Transverse colon (tissue), 4 donors: Measurements from ENCODE around the gene MB21D2. TPM values are rescaled to one million over a fixed set of nuclear protein-coding genes. Genes with fewer than 3 reads are reported as not detected.

ENCODE experiments used
- DNase-seq: peaks from one replicate; pipeline ENCODE4 v3.0.0-alpha.2; 2019
- H3K27ac ChIP-seq, 4 donors: fragments of 200-600 bp; sonication (generic); 2 replicates each; pipeline ENCODE4 v1.5.1; 2016 to 2018; ENCODE audit warnings: inconsistent platforms in 4 of 4
- H3K27me3 ChIP-seq: fragments of 200-600 bp; sonication (generic); 2 replicates; pipeline ENCODE4 v1.5.1; 2017; ENCODE audit warnings: inconsistent platforms
- H3K36me3 ChIP-seq, 4 donors: fragments of 200-600 bp; sonication (generic); 2 replicates each; pipeline ENCODE4 v1.5.1; 2017 to 2019; ENCODE audit warnings: inconsistent platforms in 4 of 4
- H3K4me1 ChIP-seq, 4 donors: fragments of 200-600 bp; sonication (generic); 2 replicates each; pipeline ENCODE4 v1.5.1; 2017 to 2020; ENCODE audit warnings: inconsistent platforms in 4 of 4
- H3K4me3 ChIP-seq, 4 donors: fragments of 200-600 bp; sonication (generic); 1 replicate in 1 of 4; 2 replicates in 3 of 4; pipeline versions ENCODE4 v1.5.1 to v1.6.1; 2017 to 2019; ENCODE audit warnings: inconsistent platforms in 4 of 4
- H3K9me3 ChIP-seq, 2 donors: fragments of 200-600 bp; sonication (generic); 2 replicates each; pipeline ENCODE4 v1.5.1; 2017 to 2019; ENCODE audit warnings: inconsistent platforms in 2 of 2
- EP300 ChIP-seq: sonication (generic); formaldehyde crosslinking; IDR thresholded peaks from one replicate; pipeline ENCODE4 v1.6.1; 2017; ENCODE audit warnings: antibody characterized with exemption, low read depth
- POLR2A ChIP-seq: fragments of 450-650 bp; IDR thresholded peaks from one replicate; pipeline ENCODE4 v1.6.1; 2016; ENCODE audit warnings: antibody characterized with exemption, mild to moderate bottlenecking, moderate library complexity
- POLR2AphosphoS5 ChIP-seq, 3 donors: sonication (generic); formaldehyde crosslinking; IDR thresholded peaks; one replicate each; pipeline ENCODE4 v1.6.1; 2016; ENCODE audit warnings: antibody characterized with exemption in 3 of 3
- WGBS, 2 donors: methylation state at CpG; one replicate each; pipeline ENCODE4 v1.1.5; 2018; ENCODE audit warnings: low coverage in 1 of 2; 5-methylcytosine and 5-hydroxymethylcytosine counted together
- in situ Hi-C, 4 donors: fragments of 200-750 bp; cut with MboI; loops; one replicate each; pipeline versions ENCODE4 v1.15.0 to v1.15.1; 2017; ENCODE audit warnings: low sequenced_read_pairs in 3 of 4, low pct_ligation_motif_present in 1 of 4, low pct_unique_long_range_greater_than_20kb in 1 of 4
- intact Hi-C: fragments of 100-400 bp; cut with DNase I; formaldehyde crosslinking; loops from one replicate; pipeline ENCODE4 v1.15.1; 2023; ENCODE audit warnings: low total_unique reads
- total RNA-seq, 4 donors: library from RNA; depleted of rRNA; stranded (reverse); fragments of >200 nt; gene quantifications; one replicate each; pipeline ENCODE4 v1.1.0, GENCODE V29; 2016
- TF ChIP-seq, protein P1 (sequence below), 5 experiments: fragments of 200-600 bp in 3 of 5; fragments of 450-650 bp in 2 of 5; sonication (generic) in 3 of 5; IDR thresholded peaks; 1 replicate in 2 of 5; 2 replicates in 3 of 5; pipeline ENCODE4 v1.5.1; 2016 to 2017; ENCODE audit warnings: antibody characterized with exemption in 5 of 5, inconsistent platforms in 3 of 5, mild to moderate bottlenecking in 2 of 5, moderate library complexity in 1 of 5

The MB21D2 gene
- total RNA-seq, 4 donors from 2014 or later: 1.5 to 8.4 (median 4.2) TPM

DNA sequence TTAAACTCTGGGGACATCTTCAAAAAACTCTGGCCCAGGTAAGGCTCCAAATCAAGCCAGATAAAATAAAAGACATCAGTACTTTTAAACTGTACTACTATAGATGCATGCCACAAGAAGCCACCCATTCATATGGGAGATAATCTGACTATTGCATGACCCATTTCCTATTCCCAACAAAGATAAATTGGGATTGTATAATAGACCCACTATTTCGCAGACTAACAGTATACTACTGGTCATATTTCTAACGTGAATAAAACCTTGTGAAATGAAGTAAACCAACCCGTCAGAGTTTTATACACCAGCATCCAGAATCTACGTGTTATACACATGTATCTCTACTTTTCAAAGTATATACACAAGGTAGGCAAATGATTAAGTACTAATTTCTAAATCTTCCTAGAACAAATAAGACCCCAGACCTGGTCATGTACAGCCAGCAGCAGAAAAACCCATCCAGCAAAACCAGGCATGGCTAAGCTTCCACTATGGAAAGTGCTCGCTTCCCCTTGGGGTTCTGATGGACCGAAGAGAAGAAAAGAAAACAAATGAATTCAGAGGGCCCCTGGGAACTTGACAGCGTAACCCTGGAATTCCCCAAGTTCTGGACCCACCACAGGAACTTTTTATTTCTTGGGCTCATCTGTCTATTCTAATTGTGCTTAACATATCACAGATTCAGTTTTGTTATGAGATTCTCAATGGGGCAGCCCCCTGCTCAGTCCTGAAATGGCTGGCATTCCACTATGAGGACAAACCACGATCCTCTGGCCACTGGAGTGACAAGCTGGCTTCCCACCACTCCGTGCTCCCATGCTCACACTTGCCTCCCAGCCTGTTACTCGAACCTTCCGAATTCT lies 69.1 kb downstream of the MB21D2 start:
- in situ Hi-C loops (no loop called here), intact Hi-C loops (no loop called here)
- H3K4me3 ChIP-seq: no peak overlapping the region
- H3K4me1 ChIP-seq: peaks cover 3 to 37% (median 26%) of the 10 kb centered on the region in 4 donors
- 82 to 86% methylated on average over 7 to 11 of the region's 11 CpGs for WGBS, 2 donors
- no peaks in the 10 kb centered on the region for H3K36me3 ChIP-seq
- H3K27me3 ChIP-seq: no peaks in the 10 kb centered on the region
- DNase-seq: no peak
- no peaks in the 10 kb centered on the region for H3K9me3 ChIP-seq
- H3K27ac ChIP-seq: no peak overlapping the region
- TF ChIP-seq, protein P1, sequence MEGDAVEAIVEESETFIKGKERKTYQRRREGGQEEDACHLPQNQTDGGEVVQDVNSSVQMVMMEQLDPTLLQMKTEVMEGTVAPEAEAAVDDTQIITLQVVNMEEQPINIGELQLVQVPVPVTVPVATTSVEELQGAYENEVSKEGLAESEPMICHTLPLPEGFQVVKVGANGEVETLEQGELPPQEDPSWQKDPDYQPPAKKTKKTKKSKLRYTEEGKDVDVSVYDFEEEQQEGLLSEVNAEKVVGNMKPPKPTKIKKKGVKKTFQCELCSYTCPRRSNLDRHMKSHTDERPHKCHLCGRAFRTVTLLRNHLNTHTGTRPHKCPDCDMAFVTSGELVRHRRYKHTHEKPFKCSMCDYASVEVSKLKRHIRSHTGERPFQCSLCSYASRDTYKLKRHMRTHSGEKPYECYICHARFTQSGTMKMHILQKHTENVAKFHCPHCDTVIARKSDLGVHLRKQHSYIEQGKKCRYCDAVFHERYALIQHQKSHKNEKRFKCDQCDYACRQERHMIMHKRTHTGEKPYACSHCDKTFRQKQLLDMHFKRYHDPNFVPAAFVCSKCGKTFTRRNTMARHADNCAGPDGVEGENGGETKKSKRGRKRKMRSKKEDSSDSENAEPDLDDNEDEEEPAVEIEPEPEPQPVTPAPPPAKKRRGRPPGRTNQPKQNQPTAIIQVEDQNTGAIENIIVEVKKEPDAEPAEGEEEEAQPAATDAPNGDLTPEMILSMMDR (IDR thresholded peaks at IDR 0.05): no peak
- TF ChIP-seq POLR2AphosphoS5 (IDR thresholded peaks at IDR 0.05) (no peak), EP300 (no peak), POLR2A (no peak)

DNA sequence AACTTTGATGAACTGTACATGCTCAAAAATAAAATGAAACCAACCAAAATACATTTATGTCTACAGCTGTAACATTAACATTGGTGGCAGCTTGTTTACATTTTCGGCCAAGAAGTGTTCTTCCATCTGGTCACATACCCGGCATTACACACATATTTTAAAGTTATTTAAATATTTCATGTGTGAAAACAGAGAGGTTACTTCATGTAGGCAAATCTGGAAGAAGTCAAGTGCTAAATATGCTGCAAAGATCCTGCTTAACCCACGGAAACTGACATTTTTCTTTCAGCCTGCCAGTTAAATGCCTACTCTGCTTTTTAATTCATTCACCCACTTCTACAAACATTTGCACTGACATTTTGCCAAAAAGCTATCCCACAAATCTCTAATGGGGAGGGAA lies 69.7 kb downstream of the MB21D2 start:
- WGBS, 2 donors: 61 to 67% methylated on average over 3 of the region's 3 CpGs
- DNase-seq: no peak
- Histone ChIP-seq H3K27ac (no peak overlapping the region), H3K9me3 (no peaks in the 10 kb centered on the region), H3K36me3 (no peaks in the 10 kb centered on the region), H3K27me3 (no peaks in the 10 kb centered on the region), H3K4me3 (no peak overlapping the region), H3K4me1 (peaks cover 3 to 37% (median 26%) of the 10 kb centered on the region in 4 donors)
- intact Hi-C loops (no loop called here), in situ Hi-C loops (no loop called here)
- no peak for TF ChIP-seq EP300
- TF ChIP-seq POLR2A: no peak
- TF ChIP-seq, protein P1 (IDR thresholded peaks at IDR 0.05): no peak
- no peak for TF ChIP-seq POLR2AphosphoS5 (IDR thresholded peaks at IDR 0.05)

DNA sequence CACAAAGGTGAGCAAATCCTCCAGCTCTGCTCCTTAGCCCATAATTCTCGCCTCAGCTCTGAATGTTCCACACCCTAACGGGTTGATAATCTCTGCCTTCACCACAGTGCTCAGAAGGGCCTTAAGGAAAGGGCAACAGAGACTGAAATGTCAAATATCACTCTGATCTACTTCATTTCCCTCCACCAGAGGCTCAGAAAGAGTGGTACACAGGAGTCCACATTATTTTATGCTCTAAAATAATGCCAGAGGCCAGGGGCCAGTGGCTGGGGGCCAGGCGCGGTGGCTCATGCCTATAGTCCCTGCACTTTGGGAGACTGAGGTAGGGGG lies 72.2 kb downstream of the MB21D2 start:
- in situ Hi-C loops: no loop called here
- Histone ChIP-seq H3K9me3 (no peaks in the 10 kb centered on the region), H3K27ac (no peak overlapping the region), H3K4me1 (peaks cover 0 to 17% (median 6%) of the 10 kb centered on the region in 4 donors), H3K4me3 (no peak overlapping the region), H3K36me3 (no peaks in the 10 kb centered on the region), H3K27me3 (no peaks in the 10 kb centered on the region)
- TF ChIP-seq EP300: no peak
- no peak for TF ChIP-seq POLR2A
- TF ChIP-seq POLR2AphosphoS5 (IDR thresholded peaks at IDR 0.05): no peak
- TF ChIP-seq, protein P1 (IDR thresholded peaks at IDR 0.05): no peak
- no peak for DNase-seq
- intact Hi-C loops: no loop called here
- 91% methylated on average over 4 of the region's 4 CpGs; no CpG with 5 or more reads in 1 of the 2 donors for WGBS, 2 donors

DNA sequence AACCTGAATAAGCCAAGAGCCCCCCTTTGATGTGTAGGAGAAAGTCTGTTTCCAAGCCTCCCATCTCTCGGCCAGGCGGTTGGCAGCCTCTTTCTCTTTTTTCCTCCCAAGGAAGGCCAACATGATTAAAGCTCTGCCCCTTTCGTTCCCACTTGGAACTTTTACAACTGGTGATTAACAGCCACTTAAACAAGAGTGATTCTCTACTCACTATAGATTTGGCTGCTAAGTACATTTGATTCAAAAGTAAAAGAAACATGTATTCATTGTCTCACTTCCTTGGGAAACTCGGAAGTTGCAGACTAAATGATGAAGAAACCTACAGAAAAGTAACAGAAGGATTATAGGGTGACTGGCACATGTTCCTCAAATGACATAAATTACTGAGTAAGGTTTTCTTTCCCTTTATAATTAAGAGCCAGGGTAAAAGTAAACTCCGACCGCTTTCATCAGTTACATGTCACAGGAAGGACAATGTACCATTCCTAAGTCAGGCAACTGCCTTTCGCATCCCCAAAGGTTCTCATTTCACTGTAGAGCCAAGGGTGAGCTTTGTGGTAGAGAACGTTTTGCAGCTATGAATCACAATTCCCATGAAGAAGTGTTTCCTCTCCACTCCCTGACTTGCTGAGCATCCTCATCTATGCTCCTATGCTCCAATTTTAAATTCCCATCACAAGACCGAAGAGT lies 72.7 kb downstream of the MB21D2 start:
- TF ChIP-seq EP300 (no peak), POLR2A (no peak), POLR2AphosphoS5 (IDR thresholded peaks at IDR 0.05) (no peak)
- TF ChIP-seq, protein P1 (IDR thresholded peaks at IDR 0.05): no peak
- WGBS, 2 donors: 67 to 77% methylated on average over 2 to 9 of the region's 9 CpGs
- Histone ChIP-seq H3K36me3 (no peaks in the 10 kb centered on the region), H3K4me1 (peaks cover 0 to 12% (median 3%) of the 10 kb centered on the region in 4 donors), H3K27me3 (no peaks in the 10 kb centered on the region), H3K9me3 (no peaks in the 10 kb centered on the region), H3K27ac (no peak overlapping the region), H3K4me3 (no peak overlapping the region)
- intact Hi-C loops: no loop called here
- in situ Hi-C loops: no loop called here
- DNase-seq: no peak
